Measurements from ENCODE around the gene RHBDL2. TPM values are rescaled to one million over a fixed set of nuclear protein-coding genes. Genes with fewer than 3 reads are reported as not detected.

The RHBDL2 gene
- total RNA-seq, 4 donors from 2014 or later: 0.38 to 1.6 (median 0.61) TPM

- TF ChIP-seq CTCF (IDR thresholded peaks at IDR 0.05): no peak
- DNase-seq (ENCODE audit: low spot score): no peak
- ATAC-seq (ENCODE audit: low FRiP score): peak; percentile 15
Observed at GRCh38 chr1:38929054-38929453, 12.6 kb downstream of the RHBDL2 start.

GRCh38 chr1:38926091-38926490 lies 15.5 kb downstream of the RHBDL2 start:
- DNase-seq (ENCODE audit: low spot score) (no peak), ATAC-seq (ENCODE audit: low FRiP score) (no peak)
- no peak for TF ChIP-seq CTCF (IDR thresholded peaks at IDR 0.05)

- DNase-seq (ENCODE audit: low spot score) (no peak), ATAC-seq (ENCODE audit: low FRiP score) (no peak)
- no peak for TF ChIP-seq CTCF (IDR thresholded peaks at IDR 0.05)
Observed at GRCh38 chr1:38925391-38925790, 16.2 kb downstream of the RHBDL2 start.

- TF ChIP-seq CTCF (IDR thresholded peaks at IDR 0.05): no peak
- peak; percentile 76 for ATAC-seq (ENCODE audit: low FRiP score)
Observed at GRCh38 chr1:38923607-38924006, 18.0 kb downstream of the RHBDL2 start.

GRCh38 chr1:38919130-38919529 lies 22.5 kb downstream of the RHBDL2 start:
- ATAC-seq (ENCODE audit: low FRiP score): no peak
- DNase-seq (ENCODE audit: low spot score): no peak
- TF ChIP-seq CTCF (IDR thresholded peaks at IDR 0.05): no peak

More at GRCh38 chr1:38923607-38924006, 18.0 kb downstream of the RHBDL2 start:
- DNase-seq (ENCODE audit: low spot score): no peak

- ATAC-seq (ENCODE audit: low FRiP score): no peak
- no peak for TF ChIP-seq CTCF (IDR thresholded peaks at IDR 0.05)
- no peak for DNase-seq (ENCODE audit: low spot score)
Observed at GRCh38 chr1:38918568-38918967, 23.1 kb downstream of the RHBDL2 start.

- DNase-seq (ENCODE audit: low spot score): no peak
- no peak for ATAC-seq (ENCODE audit: low FRiP score)
- no peak for TF ChIP-seq CTCF (IDR thresholded peaks at IDR 0.05)
Observed at GRCh38 chr1:38917772-38918171, 23.9 kb downstream of the RHBDL2 start.

Data from omental fat pad (tissue), 4 donors.